Gastrocnemius medialis (tissue), 4 donors: Measurements from ENCODE around the gene AGAP6.
"Not testable (repeated sequence)": the region's sequence is repeated elsewhere in the genome, so short reads cannot be mapped to it uniquely, and the experiment has no call there.

ENCODE experiments used
- POLR2A ChIP-seq, 2 donors: fragments of 450-650 bp; IDR thresholded peaks; one replicate each; pipeline ENCODE4 v1.6.1; 2017; ENCODE audit warnings: antibody characterized with exemption in 2 of 2, mild to moderate bottlenecking in 2 of 2, moderate library complexity in 2 of 2
- TF ChIP-seq, protein P1 (sequence below), 5 experiments: fragments of 450-650 bp in 3 of 5; fragments of 200-600 bp in 2 of 5; sonication (generic) in 2 of 5; IDR thresholded peaks in 4 of 5; conservative IDR thresholded peaks in 1 of 5; 1 replicate in 4 of 5; 2 replicates in 1 of 5; pipeline ENCODE4 v1.5.1; 2016 to 2019; ENCODE audit warnings: antibody characterized with exemption in 5 of 5, mild to moderate bottlenecking in 3 of 5, moderate library complexity in 3 of 5

DNA sequence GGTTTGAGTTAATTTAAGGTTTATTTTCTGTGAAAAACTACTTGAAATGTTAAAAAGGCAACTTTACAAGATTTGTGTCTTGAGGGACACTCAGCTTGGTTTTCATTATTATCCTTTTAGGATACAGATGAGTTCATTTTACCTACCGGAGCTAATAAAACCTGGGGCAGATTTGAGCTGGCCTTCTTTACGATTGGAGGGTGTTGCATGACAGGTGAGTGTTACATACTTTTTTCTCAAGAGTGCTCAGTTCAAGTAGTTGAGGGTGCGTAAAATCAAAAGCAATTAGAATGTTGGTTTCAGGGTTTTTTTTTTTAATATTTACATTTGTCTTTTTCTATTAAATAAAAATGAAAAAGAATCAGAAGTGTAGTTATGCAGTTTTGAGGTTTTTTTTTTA, 36.2 kb upstream of the AGAP6 start:
- TF ChIP-seq, protein P1, sequence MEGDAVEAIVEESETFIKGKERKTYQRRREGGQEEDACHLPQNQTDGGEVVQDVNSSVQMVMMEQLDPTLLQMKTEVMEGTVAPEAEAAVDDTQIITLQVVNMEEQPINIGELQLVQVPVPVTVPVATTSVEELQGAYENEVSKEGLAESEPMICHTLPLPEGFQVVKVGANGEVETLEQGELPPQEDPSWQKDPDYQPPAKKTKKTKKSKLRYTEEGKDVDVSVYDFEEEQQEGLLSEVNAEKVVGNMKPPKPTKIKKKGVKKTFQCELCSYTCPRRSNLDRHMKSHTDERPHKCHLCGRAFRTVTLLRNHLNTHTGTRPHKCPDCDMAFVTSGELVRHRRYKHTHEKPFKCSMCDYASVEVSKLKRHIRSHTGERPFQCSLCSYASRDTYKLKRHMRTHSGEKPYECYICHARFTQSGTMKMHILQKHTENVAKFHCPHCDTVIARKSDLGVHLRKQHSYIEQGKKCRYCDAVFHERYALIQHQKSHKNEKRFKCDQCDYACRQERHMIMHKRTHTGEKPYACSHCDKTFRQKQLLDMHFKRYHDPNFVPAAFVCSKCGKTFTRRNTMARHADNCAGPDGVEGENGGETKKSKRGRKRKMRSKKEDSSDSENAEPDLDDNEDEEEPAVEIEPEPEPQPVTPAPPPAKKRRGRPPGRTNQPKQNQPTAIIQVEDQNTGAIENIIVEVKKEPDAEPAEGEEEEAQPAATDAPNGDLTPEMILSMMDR (IDR thresholded peaks at IDR 0.05 in 4 of 5, conservative IDR thresholded peaks at IDR 0.05 in 1 of 5): not testable (repeated sequence)
- TF ChIP-seq POLR2A (IDR thresholded peaks at IDR 0.05): not testable (repeated sequence)
